Activated T-helper 17 cell treated with anti-CD3 and anti-CD28 coated beads, Interleukin-2, amount 50 U/mL, for 72 hours (primary cell): Measurements from ENCODE around the gene KIF2A. TPM values are rescaled to one million over a fixed set of nuclear protein-coding genes. Genes with fewer than 3 reads are reported as not detected.

Source experiments
- ATAC-seq: fragments of 150-1000 bp; cut with Tn5 transposase; replicated peaks from 2 replicates; pipeline ENCODE4 v1.10.0; 2021; ENCODE audit warnings: mild to moderate bottlenecking, moderate library complexity
- H3K27ac Mint-ChIP-seq: one replicate; pipeline ENCODE4 v1.8.0; 2022; ENCODE audit warnings: mixed read lengths
- H3K27me3 Mint-ChIP-seq: one replicate; pipeline ENCODE4 v1.8.0; 2022; ENCODE audit warnings: mixed read lengths
- H3K36me3 Mint-ChIP-seq: one replicate; pipeline ENCODE4 v1.8.0; 2022; ENCODE audit warnings: low read depth, mild to moderate bottlenecking, mixed read lengths
- H3K4me1 Mint-ChIP-seq: one replicate; pipeline ENCODE4 v1.8.0; 2022; ENCODE audit warnings: mixed read lengths
- H3K4me3 Mint-ChIP-seq: one replicate; pipeline ENCODE4 v1.8.0; 2022; ENCODE audit warnings: mild to moderate bottlenecking, mixed read lengths
- H3K9me3 Mint-ChIP-seq: one replicate; pipeline ENCODE4 v1.8.0; 2022; ENCODE audit warnings: mixed read lengths
- total RNA-seq, 2 donors: library from RNA; stranded (reverse); gene quantifications; one replicate each; pipeline ENCODE4 v1.2.3, GENCODE V29; 2022

KIF2A gene
- total RNA-seq, 2 donors from 2014 or later: 243 to 283 TPM

DNA sequence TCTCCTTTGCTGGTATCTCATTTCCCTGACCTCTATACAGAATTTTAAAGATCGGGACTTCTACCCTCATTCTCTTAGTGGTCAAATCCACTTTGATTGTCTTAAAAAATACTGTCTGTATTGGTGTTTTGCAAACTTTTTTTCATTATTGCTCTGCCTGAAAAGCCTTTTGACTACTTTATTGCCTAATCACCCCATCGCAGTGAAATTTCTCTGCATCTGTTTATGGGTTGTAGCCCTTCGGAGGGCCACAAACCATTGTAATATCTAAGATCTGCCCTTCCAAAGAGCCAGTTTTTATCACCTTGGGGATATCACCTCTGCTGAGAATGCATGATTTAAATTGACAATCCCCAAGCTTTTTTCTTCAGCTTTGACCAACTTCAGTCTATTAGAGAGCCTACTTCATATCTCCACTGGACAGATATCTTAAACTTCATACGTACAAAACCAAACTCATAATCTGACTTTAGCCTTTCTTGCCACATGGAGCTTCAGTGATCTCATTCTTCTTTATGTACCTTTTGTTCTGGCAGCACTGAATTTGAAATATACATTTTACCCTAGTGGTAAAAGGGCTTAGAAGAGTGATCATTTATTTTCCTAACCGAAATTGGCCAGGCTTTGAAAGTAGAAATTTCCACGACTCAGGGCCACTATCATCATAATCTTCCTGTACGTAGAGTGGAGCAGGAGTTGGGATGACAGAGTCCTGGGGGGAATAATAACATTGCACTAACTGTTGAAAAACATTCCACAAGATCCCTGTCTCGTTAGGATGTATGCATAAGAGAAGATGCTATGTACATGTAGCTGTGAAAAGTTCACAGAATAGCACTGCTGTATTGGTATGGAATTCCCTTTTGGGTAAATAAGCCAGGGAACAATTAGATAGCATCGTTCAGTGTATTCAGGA, 21.4 kb downstream of the KIF2A start:
- peak overlapping the region; percentile 78 for H3K27ac Mint-ChIP-seq
- ATAC-seq: no peak
- peaks cover 96% of the 10 kb centered on the region for H3K36me3 Mint-ChIP-seq

GRCh38 chr5:62328772-62329491, 22.9 kb downstream of the KIF2A start:
- no peaks in the 10 kb centered on the region for H3K27me3 Mint-ChIP-seq
- peaks cover 93% of the 10 kb centered on the region for H3K36me3 Mint-ChIP-seq
- no peaks in the 10 kb centered on the region for H3K9me3 Mint-ChIP-seq
- peaks cover 50% of the 10 kb centered on the region for H3K4me1 Mint-ChIP-seq
- H3K27ac Mint-ChIP-seq: peak overlapping the region; percentile 70
- peak overlapping the region; percentile 62 for H3K4me3 Mint-ChIP-seq
- peak; percentile 59 for ATAC-seq

More for the DNA sequence above, 21.4 kb downstream of the KIF2A start:
- Mint-ChIP-seq H3K4me3 (peak overlapping the region; percentile 62), H3K4me1 (peaks cover 40% of the 10 kb centered on the region), H3K27me3 (no peaks in the 10 kb centered on the region), H3K9me3 (no peaks in the 10 kb centered on the region)

DNA sequence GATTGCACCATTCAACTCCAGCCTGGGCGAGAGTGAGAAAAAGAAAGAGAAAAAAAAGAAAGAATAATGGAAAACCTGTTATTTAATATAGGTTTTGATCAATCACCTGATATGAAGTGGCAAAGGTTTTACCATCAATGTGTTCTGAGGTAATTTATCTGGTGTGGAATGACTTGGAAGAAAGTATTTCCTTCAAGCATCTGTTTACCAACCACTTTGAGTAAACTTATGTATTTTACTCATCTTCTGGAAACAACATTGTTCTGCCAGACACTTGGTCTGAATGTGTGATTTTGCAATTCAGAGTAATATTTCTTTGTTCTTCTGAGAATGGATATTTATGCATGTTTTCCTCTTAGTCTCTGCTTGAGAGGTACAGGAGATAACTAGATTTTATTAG, 24.3 kb downstream of the KIF2A start:
- H3K27me3 Mint-ChIP-seq: no peaks in the 10 kb centered on the region
- H3K4me1 Mint-ChIP-seq: peaks cover 54% of the 10 kb centered on the region
- H3K27ac Mint-ChIP-seq: peak overlapping the region; percentile 70
- peaks cover 93% of the 10 kb centered on the region for H3K36me3 Mint-ChIP-seq
- no peak for ATAC-seq
- no peaks in the 10 kb centered on the region for H3K9me3 Mint-ChIP-seq
- peak overlapping the region; percentile 62 for H3K4me3 Mint-ChIP-seq

- Mint-ChIP-seq H3K9me3 (no peaks in the 10 kb centered on the region), H3K4me3 (no peak overlapping the region), H3K4me1 (peaks cover 53% of the 10 kb centered on the region), H3K27ac (no peak overlapping the region), H3K36me3 (peaks cover 90% of the 10 kb centered on the region), H3K27me3 (no peaks in the 10 kb centered on the region)
- no peak for ATAC-seq
Measured at GRCh38 chr5:62331921-62332320, 25.9 kb downstream of the KIF2A start.

DNA sequence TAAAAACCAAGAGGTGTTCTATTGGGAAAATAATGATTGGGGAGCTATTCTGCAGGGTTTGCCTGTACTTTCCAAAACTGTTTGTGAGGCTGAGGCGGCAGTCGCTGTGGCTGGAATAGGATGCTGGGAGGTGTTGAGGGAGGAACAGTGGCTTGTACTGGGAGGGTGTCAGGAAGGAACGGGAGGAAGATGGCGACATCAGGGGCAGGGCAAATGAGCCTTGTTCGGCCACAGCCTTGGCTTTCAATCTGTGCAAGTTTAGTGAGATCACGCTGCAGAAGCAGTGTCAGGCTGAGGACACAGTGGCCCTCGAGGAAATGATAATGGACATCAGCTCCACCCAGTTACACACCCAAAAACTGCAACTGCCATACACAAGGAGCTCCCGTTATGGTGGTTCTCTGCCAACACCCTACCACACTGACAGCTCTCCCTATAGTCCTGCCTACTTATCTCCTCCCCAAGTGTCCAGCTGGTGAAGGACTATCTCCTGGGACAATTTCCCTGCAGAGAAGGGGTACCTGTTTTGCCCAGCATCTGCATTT, 27.3 kb downstream of the KIF2A start:
- H3K27me3 Mint-ChIP-seq: no peaks in the 10 kb centered on the region
- peak overlapping the region; percentile 89 for H3K27ac Mint-ChIP-seq
- H3K36me3 Mint-ChIP-seq: peaks cover 88% of the 10 kb centered on the region
- no peak for ATAC-seq
- H3K9me3 Mint-ChIP-seq: no peaks in the 10 kb centered on the region
- H3K4me3 Mint-ChIP-seq: no peak overlapping the region
- H3K4me1 Mint-ChIP-seq: peaks cover 47% of the 10 kb centered on the region

- Mint-ChIP-seq H3K4me1 (peaks cover 45% of the 10 kb centered on the region), H3K9me3 (no peaks in the 10 kb centered on the region), H3K36me3 (peaks cover 88% of the 10 kb centered on the region), H3K27me3 (no peaks in the 10 kb centered on the region), H3K4me3 (peak overlapping the region; percentile 23), H3K27ac (peak overlapping the region; percentile 89)
- ATAC-seq: no peak
Measured at GRCh38 chr5:62334082-62334481, 28.1 kb downstream of the KIF2A start.

GRCh38 chr5:62340392-62340791, 34.4 kb downstream of the KIF2A start:
- Mint-ChIP-seq H3K27me3 (no peaks in the 10 kb centered on the region), H3K36me3 (peaks cover 79% of the 10 kb centered on the region), H3K9me3 (no peaks in the 10 kb centered on the region), H3K4me1 (peaks cover 54% of the 10 kb centered on the region), H3K27ac (peak overlapping the region; percentile 67), H3K4me3 (peak overlapping the region; percentile 49)
- no peak for ATAC-seq

DNA sequence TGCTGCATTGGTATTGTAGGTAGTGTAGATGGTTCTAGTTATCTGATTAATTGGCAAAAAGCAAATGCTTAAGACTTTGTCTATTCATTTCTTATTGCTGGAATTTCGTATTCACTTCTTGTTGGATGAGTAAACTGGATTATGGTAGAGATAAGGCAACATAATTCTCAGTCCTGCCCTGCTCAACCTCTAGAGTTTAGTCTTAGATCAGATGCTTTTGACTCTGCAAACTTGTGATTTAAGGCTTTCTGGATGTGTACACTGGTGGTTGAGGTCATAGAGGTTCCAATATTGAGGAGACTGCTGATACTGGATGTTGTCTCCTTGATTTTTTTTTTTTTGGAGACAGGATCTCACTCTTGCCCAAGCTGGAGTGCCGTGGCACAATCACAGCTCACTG, 35.0 kb downstream of the KIF2A start:
- peaks cover 51% of the 10 kb centered on the region for H3K4me1 Mint-ChIP-seq
- H3K36me3 Mint-ChIP-seq: peaks cover 75% of the 10 kb centered on the region
- peak; percentile 64 for ATAC-seq
- no peaks in the 10 kb centered on the region for H3K27me3 Mint-ChIP-seq
- H3K4me3 Mint-ChIP-seq: peak overlapping the region; percentile 83
- H3K27ac Mint-ChIP-seq: peak overlapping the region; percentile 79
- H3K9me3 Mint-ChIP-seq: no peaks in the 10 kb centered on the region

DNA sequence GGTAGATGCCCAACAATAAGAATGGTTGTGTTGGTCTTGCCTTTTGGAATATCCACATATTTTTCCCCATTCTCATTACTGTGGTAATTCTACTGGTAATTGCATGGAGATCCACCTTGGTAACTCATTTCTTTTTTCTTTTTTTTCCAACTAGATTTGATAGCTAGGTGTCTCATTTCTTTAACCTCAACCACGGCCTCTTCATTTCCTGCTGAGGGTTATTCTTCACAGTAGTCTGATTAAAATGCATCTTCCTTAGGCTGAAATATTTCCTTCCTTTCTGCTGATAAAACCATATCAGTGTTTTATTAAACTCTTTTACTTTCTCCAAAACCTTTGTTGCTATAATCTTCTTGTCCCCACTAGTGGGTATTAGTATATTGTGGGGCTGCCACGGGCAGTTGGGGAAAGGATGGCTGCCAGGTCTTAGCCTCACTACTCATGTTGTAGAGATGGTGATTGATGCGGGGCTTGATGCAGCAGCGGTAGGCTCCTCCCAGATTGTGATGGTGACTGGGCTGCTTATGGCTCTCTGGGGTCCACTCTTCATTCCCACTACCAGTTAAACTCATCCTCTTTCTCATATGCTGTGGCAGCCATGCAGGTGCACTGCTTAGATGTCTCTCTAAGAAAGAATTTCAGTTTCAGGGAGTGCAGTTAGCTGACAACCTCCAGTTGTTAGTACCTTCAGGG, 35.9 kb downstream of the KIF2A start:
- Mint-ChIP-seq H3K27ac (peak overlapping the region; percentile 79), H3K27me3 (no peaks in the 10 kb centered on the region), H3K9me3 (no peaks in the 10 kb centered on the region), H3K36me3 (peaks cover 75% of the 10 kb centered on the region), H3K4me1 (peaks cover 47% of the 10 kb centered on the region), H3K4me3 (peak overlapping the region; percentile 83)
- ATAC-seq: peak; percentile 65

DNA sequence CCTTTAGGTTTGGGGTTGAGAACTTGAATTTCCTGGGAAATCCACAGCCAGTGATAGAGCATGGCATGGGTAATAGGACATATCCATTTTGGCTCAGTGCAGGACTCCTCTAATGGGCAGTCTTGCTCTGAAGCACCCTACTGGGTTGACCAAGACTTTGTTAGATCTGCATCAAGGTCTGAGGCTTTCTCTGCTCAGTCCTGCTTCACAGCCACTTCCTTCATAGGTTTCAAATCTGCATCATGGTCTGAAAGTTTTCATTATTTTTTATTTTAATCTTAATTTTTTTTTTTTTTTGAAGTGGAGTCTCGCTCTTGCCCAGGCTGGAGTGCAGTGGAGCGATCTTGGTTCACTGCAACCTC, 36.5 kb downstream of the KIF2A start:
- H3K27me3 Mint-ChIP-seq: no peaks in the 10 kb centered on the region

DNA sequence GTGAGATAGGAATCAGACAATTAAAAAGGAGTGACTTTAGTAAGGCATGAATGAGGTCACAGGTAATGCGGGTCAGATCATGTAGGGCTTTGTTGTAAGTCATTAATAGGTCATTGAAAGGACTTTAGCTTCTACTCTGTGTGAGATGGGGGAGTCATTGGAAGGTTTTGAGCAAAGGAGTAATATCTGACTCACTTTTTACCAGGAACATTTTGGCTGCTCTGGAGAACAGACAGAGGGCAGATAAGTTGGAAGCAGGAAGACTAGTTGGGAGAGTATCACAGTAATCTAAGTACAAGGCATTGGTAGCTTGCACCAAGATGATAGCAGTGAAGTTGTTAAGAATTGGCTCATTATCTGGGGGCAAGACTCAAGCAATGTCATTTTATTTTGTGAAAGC, 37.4 kb downstream of the KIF2A start:
- peaks cover 77% of the 10 kb centered on the region for H3K36me3 Mint-ChIP-seq
- no peaks in the 10 kb centered on the region for H3K27me3 Mint-ChIP-seq
- peaks cover 44% of the 10 kb centered on the region for H3K4me1 Mint-ChIP-seq
- peak overlapping the region; percentile 34 for H3K4me3 Mint-ChIP-seq
- H3K27ac Mint-ChIP-seq: peak overlapping the region; percentile 64
- no peak for ATAC-seq
- no peaks in the 10 kb centered on the region for H3K9me3 Mint-ChIP-seq

More for the DNA sequence above, 36.5 kb downstream of the KIF2A start:
- Mint-ChIP-seq H3K4me3 (peak overlapping the region; percentile 83), H3K4me1 (peaks cover 48% of the 10 kb centered on the region), H3K36me3 (peaks cover 77% of the 10 kb centered on the region), H3K27ac (peak overlapping the region; percentile 79), H3K9me3 (no peaks in the 10 kb centered on the region)
- peak; percentile 18 for ATAC-seq

- Mint-ChIP-seq H3K27ac (peak overlapping the region; percentile 17), H3K27me3 (no peaks in the 10 kb centered on the region)
Measured at GRCh38 chr5:62346748-62347147, 40.7 kb downstream of the KIF2A start.

DNA sequence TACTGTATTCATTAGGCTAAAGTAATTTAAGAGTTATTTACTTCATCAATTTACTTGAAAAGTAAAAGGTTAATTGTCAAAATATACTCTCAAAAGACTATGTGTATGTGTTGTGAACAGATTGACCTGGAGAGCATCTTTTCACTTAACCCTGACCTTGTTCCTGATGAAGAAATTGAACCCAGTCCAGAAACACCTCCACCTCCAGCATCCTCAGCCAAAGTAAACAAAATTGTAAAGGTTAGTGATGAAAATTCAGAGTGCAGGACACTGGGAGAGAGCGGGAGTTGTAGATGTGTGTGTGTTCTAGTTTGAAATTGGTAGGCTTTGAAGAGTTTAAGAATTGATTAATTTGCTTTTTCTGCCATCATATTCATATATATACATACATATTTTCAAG, 41.9 kb downstream of the KIF2A start:
- ATAC-seq: no peak
- Mint-ChIP-seq H3K27ac (peak overlapping the region; percentile 79), H3K4me1 (peaks cover 14% of the 10 kb centered on the region), H3K27me3 (no peaks in the 10 kb centered on the region), H3K36me3 (peaks cover 88% of the 10 kb centered on the region), H3K9me3 (no peaks in the 10 kb centered on the region), H3K4me3 (no peak overlapping the region)

More at GRCh38 chr5:62346748-62347147, 40.7 kb downstream of the KIF2A start:
- Mint-ChIP-seq H3K36me3 (peaks cover 86% of the 10 kb centered on the region), H3K4me3 (no peak overlapping the region), H3K4me1 (peaks cover 23% of the 10 kb centered on the region), H3K9me3 (no peaks in the 10 kb centered on the region)
- no peak for ATAC-seq
